CD1c-positive myeloid dendritic cell (primary cell): ENCODE results near the gene FOS.
A peak's percentile ranks its signal among the peaks of the same experiment; 100 is the strongest.

Experiments
- DNase-seq: peaks from one replicate; pipeline ENCODE4 v3.0.0-alpha.2; 2016; ENCODE audit errors: extremely low spot score

FOS gene

GRCh38 chr14:75277008-75277814, 1.4 kb upstream of the FOS start:
- peak; percentile 97 for DNase-seq

GRCh38 chr14:75277815-75278421, 710 bp upstream of the FOS start:
- DNase-seq = no peak

- no peak for DNase-seq
These were observed 630 bp downstream of the FOS start for GRCh38 chr14:75279153-75279762.

- DNase-seq = peak; percentile 62
These were observed 1.2 kb downstream of the FOS start for GRCh38 chr14:75279763-75280290.

GRCh38 chr14:75280291-75280830, 1.7 kb downstream of the FOS start:
- DNase-seq = peak; percentile 53

- DNase-seq = peak; percentile 69
These were observed 2.4 kb downstream of the FOS start for GRCh38 chr14:75280831-75281653.

GRCh38 chr14:75281654-75282019, 3.0 kb downstream of the FOS start:
- DNase-seq = no peak

- peak; percentile 61 for DNase-seq
These were observed 3.5 kb downstream of the FOS start for GRCh38 chr14:75282170-75282554.

- DNase-seq = peak; percentile 73
These were observed 4.0 kb downstream of the FOS start for GRCh38 chr14:75282555-75283161.

GRCh38 chr14:75283162-75283832, 4.7 kb downstream of the FOS start:
- DNase-seq = peak; percentile 91

- peak; percentile 89 for DNase-seq
These were observed 5.4 kb downstream of the FOS start for GRCh38 chr14:75283833-75284563.

GRCh38 chr14:75285331-75285730, 6.7 kb downstream of the FOS start:
- DNase-seq = peak; percentile 28

- peak; percentile 32 for DNase-seq
These were observed 7.7 kb downstream of the FOS start for GRCh38 chr14:75286313-75286712.

- no peak for DNase-seq
These were observed 11.3 kb downstream of the FOS start for GRCh38 chr14:75289840-75290388.

GRCh38 chr14:75290851-75291250, 12.2 kb downstream of the FOS start:
- DNase-seq = no peak

GRCh38 chr14:75291331-75291730, 12.7 kb downstream of the FOS start:
- DNase-seq = no peak

- no peak for DNase-seq
These were observed 13.5 kb downstream of the FOS start for GRCh38 chr14:75292101-75292563.

- no peak for DNase-seq
These were observed 14.3 kb downstream of the FOS start for GRCh38 chr14:75292886-75293285.

- DNase-seq = peak; percentile 99
These were observed 15.5 kb downstream of the FOS start for GRCh38 chr14:75293920-75294648.
